IMR-90 (cell line): ENCODE measurements around the gene MTHFSD.

Source experiments
- CEBPB ChIP-seq: IDR thresholded peaks from 2 replicates; pipeline ENCODE4 v1.6.1; 2012; ENCODE audit warnings: low read depth, low read length, improper control_type of control experiment
- MAZ ChIP-seq: IDR thresholded peaks from 2 replicates; pipeline ENCODE4 v1.6.1; 2012; ENCODE audit warnings: low read depth, mild to moderate bottlenecking, low read length, improper control_type of control experiment, moderate library complexity, borderline replicate concordance
- POLR2A ChIP-seq: IDR thresholded peaks from 2 replicates; pipeline ENCODE4 v1.6.1; 2012; ENCODE audit warnings: mild to moderate bottlenecking, low read depth, low read length
- RAD21 ChIP-seq: IDR thresholded peaks from 2 replicates; pipeline ENCODE4 v1.6.1; 2012; ENCODE audit warnings: low read length, improper control_type of control experiment
- TF ChIP-seq, protein P1 (sequence below): fragments of 150-350 bp; IDR thresholded peaks from 2 replicates; pipeline ENCODE4 v1.6.1; 2016; ENCODE audit warnings: low read depth, mild to moderate bottlenecking, low read length, moderate library complexity, borderline replicate concordance
- TF ChIP-seq, protein P2 (sequence below): fragments of 150-350 bp; IDR thresholded peaks from 2 replicates; pipeline ENCODE4 v1.6.1; 2017; ENCODE audit warnings: mild to moderate bottlenecking, antibody characterized with exemption, low read length, low read depth
- TF ChIP-seq, protein P3 (sequence below): conservative IDR thresholded peaks from 2 replicates; pipeline ENCODE4 v1.5.1; 2012; ENCODE audit warnings: mild to moderate bottlenecking, low read depth, low read length, improper control_type of control experiment

DNA sequence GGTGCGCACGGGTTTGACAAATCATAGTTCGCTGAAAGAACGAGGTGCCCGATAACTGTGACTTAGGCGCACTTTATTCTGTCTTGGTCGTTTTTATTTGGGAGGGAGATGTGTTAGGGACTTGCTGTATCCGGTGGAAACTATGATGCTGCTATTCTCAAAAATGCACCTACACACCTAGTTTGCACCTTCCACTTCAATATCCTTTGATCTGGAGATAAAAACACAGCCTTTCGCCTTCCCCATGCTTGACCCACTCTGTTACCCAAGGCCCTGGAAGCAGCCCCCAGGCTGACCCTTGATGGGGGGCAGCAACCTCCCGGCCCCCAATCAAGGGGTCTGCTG lies 59.7 kb downstream of the MTHFSD start:
- TF ChIP-seq, protein P1, sequence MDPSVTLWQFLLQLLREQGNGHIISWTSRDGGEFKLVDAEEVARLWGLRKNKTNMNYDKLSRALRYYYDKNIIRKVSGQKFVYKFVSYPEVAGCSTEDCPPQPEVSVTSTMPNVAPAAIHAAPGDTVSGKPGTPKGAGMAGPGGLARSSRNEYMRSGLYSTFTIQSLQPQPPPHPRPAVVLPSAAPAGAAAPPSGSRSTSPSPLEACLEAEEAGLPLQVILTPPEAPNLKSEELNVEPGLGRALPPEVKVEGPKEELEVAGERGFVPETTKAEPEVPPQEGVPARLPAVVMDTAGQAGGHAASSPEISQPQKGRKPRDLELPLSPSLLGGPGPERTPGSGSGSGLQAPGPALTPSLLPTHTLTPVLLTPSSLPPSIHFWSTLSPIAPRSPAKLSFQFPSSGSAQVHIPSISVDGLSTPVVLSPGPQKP: no peak
- TF ChIP-seq, protein P2, sequence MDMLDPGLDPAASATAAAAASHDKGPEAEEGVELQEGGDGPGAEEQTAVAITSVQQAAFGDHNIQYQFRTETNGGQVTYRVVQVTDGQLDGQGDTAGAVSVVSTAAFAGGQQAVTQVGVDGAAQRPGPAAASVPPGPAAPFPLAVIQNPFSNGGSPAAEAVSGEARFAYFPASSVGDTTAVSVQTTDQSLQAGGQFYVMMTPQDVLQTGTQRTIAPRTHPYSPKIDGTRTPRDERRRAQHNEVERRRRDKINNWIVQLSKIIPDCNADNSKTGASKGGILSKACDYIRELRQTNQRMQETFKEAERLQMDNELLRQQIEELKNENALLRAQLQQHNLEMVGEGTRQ: no peak
- TF ChIP-seq CEBPB: no peak
- TF ChIP-seq, protein P3, sequence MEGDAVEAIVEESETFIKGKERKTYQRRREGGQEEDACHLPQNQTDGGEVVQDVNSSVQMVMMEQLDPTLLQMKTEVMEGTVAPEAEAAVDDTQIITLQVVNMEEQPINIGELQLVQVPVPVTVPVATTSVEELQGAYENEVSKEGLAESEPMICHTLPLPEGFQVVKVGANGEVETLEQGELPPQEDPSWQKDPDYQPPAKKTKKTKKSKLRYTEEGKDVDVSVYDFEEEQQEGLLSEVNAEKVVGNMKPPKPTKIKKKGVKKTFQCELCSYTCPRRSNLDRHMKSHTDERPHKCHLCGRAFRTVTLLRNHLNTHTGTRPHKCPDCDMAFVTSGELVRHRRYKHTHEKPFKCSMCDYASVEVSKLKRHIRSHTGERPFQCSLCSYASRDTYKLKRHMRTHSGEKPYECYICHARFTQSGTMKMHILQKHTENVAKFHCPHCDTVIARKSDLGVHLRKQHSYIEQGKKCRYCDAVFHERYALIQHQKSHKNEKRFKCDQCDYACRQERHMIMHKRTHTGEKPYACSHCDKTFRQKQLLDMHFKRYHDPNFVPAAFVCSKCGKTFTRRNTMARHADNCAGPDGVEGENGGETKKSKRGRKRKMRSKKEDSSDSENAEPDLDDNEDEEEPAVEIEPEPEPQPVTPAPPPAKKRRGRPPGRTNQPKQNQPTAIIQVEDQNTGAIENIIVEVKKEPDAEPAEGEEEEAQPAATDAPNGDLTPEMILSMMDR: no peak
- no peak for TF ChIP-seq RAD21
- TF ChIP-seq POLR2A: no peak
- TF ChIP-seq MAZ: no peak
